Esophagus muscularis mucosa (tissue), 4 donors: ENCODE data around the gene FERMT3. TPM values are rescaled to one million over a fixed set of nuclear protein-coding genes. Genes with fewer than 3 reads are reported as not detected.

Experiments used
- DNase-seq: peaks from one replicate; pipeline ENCODE4 v3.0.0-alpha.2; 2017; ENCODE audit errors: extremely low spot score
- H3K27ac ChIP-seq, 4 donors: fragments of 200-600 bp; sonication (generic); replicated peaks in 1 of 4; 1 replicate in 3 of 4; 2 replicates in 1 of 4; pipeline ENCODE4 v1.5.1; 2016 to 2019; ENCODE audit warnings: mild to moderate bottlenecking in 1 of 4
- H3K27me3 ChIP-seq, 4 donors: fragments of 200-600 bp; sonication (generic); one replicate each; pipeline versions ENCODE4 v1.5.1 to v1.6.0; 2016 to 2019
- H3K36me3 ChIP-seq, 4 donors: fragments of 200-600 bp; sonication (generic); one replicate each; pipeline ENCODE4 v1.5.1; 2016 to 2019
- H3K4me1 ChIP-seq, 4 donors: fragments of 200-600 bp; sonication (generic); one replicate each; pipeline ENCODE4 v1.5.1; 2016 to 2019
- H3K4me3 ChIP-seq, 4 donors: fragments of 200-600 bp; sonication (generic); 1 replicate in 2 of 4; 2 replicates in 2 of 4; pipeline ENCODE4 v1.5.1; 2016 to 2019; ENCODE audit warnings: mild to moderate bottlenecking in 4 of 4, moderate library complexity in 1 of 4
- H3K9me3 ChIP-seq, 4 donors: fragments of 200-600 bp; sonication (generic); 1 replicate in 3 of 4; 2 replicates in 1 of 4; pipeline ENCODE4 v1.5.1; 2016 to 2019
- EP300 ChIP-seq: sonication (generic); formaldehyde crosslinking; IDR thresholded peaks from one replicate; pipeline ENCODE4 v1.6.1; 2017; ENCODE audit warnings: antibody characterized with exemption
- POLR2A ChIP-seq: fragments of 450-650 bp; IDR thresholded peaks from one replicate; pipeline ENCODE4 v1.6.1; 2017; ENCODE audit warnings: antibody characterized with exemption, moderate library complexity, mild to moderate bottlenecking, low read depth
- POLR2AphosphoS5 ChIP-seq, 2 donors: sonication (generic); formaldehyde crosslinking; IDR thresholded peaks; one replicate each; pipeline ENCODE4 v1.6.1; 2017; ENCODE audit warnings: antibody characterized with exemption in 2 of 2
- WGBS: methylation state at CpG from one replicate; pipeline ENCODE4 v1.1.5; 2018; 5-methylcytosine and 5-hydroxymethylcytosine counted together
- intact Hi-C: fragments of 100-400 bp; cut with DNase I; formaldehyde crosslinking; loops from one replicate; pipeline ENCODE4 v1.15.1; 2023
- total RNA-seq, 4 donors: library from RNA; depleted of rRNA; stranded (reverse); fragments of >200 nt; gene quantifications; one replicate each; pipeline versions ENCODE4 v1.1.0 to v1.2.1, GENCODE V29; 2016
- TF ChIP-seq, protein P1 (sequence below), 3 experiments: fragments of 200-600 bp in 2 of 3; fragments of 450-650 bp in 1 of 3; sonication (generic) in 2 of 3; IDR thresholded peaks; one replicate each; pipeline ENCODE4 v1.5.1; 2017 to 2019; ENCODE audit warnings: antibody characterized with exemption in 3 of 3, mild to moderate bottlenecking in 2 of 3, moderate library complexity in 1 of 3

Gene FERMT3
- total RNA-seq, 4 donors from 2014 or later, result 12.9 to 35.5 (median 15.5) TPM

DNA sequence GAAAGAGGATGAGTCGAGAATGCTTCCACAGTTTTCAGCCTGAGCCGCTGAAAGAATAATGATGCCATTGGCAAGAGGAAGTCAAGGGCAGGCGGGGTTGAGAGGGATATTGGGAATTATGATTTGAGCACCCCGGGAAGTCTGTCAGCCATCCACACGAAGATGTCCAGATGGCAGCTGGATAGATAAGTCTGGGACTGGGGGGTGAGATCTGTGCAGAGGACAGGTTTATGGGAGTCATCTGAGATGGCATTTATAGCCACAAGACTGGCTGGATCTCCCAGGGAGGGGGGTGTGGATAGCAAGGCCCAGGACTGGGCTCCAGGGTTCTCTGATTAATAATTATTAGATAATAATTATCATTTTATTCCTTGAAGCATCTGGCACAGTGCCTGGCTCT, 25.6 kb upstream of the FERMT3 start:
- Histone ChIP-seq H3K9me3 (no peaks in the 10 kb centered on the region), H3K27me3 (peaks cover 0 to 4% (median 0%) of the 10 kb centered on the region in 4 donors), H3K4me1 (peaks cover 39 to 53% (median 46%) of the 10 kb centered on the region in 4 donors), H3K27ac (peak overlapping the region in 3 of 4 donors; percentile 70 to 79 (median 77)), H3K36me3 (no peaks in the 10 kb centered on the region), H3K4me3 (peak overlapping the region in 1 of 4 donors; percentile 17)
- 55% methylated on average over 5 of the region's 5 CpGs for WGBS
- intact Hi-C loops, result no loop called here
- no peak for DNase-seq
- TF ChIP-seq POLR2A (no peak), EP300 (no peak)

DNA sequence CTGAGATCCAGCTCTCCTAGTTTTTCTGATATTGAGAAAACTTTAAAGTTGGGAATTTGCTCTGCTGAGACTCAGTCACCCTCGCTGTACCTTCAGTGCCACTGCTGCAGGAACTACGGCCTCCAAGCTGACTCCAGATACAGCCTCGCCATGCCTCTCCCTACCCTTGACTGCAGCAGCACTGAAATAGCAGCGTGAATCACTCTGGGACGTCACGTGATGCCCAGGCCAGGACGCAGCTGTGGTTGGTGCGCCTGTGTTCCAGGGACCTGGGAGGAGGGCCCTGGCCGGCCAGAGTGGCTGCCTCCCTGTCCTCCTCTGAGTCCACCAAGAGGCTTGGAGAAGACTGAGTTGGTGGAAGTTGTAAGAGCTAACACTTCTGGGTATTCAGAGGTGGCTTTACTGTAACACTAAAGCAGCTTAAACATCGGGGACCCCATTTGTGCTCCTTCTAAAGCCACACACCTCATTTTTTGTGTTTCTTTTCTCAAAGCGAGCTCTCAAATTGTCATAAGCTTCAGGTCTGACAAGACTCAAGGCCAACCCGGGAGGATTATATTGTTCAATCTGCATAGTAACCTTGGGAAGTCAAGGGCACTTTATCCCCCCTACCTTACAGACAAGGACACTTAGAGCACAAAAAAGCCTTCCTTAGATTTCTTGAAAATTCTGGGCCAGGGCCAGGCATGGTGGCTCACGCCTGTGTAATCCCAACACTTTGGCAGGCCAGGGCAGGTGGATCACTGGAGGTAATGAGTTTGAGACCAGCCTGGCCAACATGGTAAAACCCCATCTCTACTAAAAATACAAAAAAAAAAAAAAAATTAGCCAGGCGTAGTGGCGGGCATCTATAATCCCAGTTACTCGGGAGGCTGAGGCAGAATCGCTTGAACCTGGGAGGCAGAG, 24.8 kb upstream of the FERMT3 start:
- TF ChIP-seq EP300 (no peak), POLR2AphosphoS5 (IDR thresholded peaks at IDR 0.05) (peak; percentile 98 to 100), POLR2A (peak; percentile 43)
- TF ChIP-seq, protein P1, sequence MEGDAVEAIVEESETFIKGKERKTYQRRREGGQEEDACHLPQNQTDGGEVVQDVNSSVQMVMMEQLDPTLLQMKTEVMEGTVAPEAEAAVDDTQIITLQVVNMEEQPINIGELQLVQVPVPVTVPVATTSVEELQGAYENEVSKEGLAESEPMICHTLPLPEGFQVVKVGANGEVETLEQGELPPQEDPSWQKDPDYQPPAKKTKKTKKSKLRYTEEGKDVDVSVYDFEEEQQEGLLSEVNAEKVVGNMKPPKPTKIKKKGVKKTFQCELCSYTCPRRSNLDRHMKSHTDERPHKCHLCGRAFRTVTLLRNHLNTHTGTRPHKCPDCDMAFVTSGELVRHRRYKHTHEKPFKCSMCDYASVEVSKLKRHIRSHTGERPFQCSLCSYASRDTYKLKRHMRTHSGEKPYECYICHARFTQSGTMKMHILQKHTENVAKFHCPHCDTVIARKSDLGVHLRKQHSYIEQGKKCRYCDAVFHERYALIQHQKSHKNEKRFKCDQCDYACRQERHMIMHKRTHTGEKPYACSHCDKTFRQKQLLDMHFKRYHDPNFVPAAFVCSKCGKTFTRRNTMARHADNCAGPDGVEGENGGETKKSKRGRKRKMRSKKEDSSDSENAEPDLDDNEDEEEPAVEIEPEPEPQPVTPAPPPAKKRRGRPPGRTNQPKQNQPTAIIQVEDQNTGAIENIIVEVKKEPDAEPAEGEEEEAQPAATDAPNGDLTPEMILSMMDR (IDR thresholded peaks at IDR 0.05), result no peak
- no peaks in the 10 kb centered on the region for H3K36me3 ChIP-seq
- peaks cover 0 to 4% (median 0%) of the 10 kb centered on the region in 4 donors for H3K27me3 ChIP-seq
- DNase-seq, result peak; percentile 98
- peak overlapping the region in 3 of 4 donors; percentile 70 to 79 (median 77) for H3K27ac ChIP-seq
- WGBS, result 38% methylated on average over 17 of the region's 17 CpGs
- intact Hi-C loops, result no loop called here
- peaks cover 39 to 53% (median 46%) of the 10 kb centered on the region in 4 donors for H3K4me1 ChIP-seq
- H3K4me3 ChIP-seq, result peak overlapping the region in 2 of 4 donors; percentile 17 to 19
- H3K9me3 ChIP-seq, result no peaks in the 10 kb centered on the region

DNA sequence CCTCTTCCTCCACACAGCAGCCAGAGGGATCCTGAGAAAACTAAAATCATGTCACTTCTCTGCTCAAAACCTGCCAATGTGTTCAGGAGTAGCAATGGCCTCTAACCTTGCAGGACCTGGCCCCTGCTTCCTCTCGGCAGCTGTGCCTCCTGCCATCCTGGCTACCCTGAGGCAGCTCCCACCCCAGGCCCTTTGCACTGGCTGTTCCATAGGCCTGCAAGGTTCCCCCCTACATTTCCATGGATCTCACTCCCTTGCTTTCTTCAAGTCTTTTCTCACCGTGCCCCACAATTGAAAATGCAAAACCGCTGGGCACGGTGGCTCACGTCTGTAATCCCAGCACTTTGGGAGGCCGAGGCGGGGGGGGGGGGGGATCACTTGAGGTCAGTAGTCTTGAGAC, 22.6 kb upstream of the FERMT3 start:
- Histone ChIP-seq H3K4me1 (peaks cover 39 to 53% (median 46%) of the 10 kb centered on the region in 4 donors), H3K9me3 (no peaks in the 10 kb centered on the region), H3K36me3 (peaks cover 0 to 4% (median 2%) of the 10 kb centered on the region in 4 donors), H3K4me3 (no peak overlapping the region), H3K27me3 (peaks cover 0 to 4% (median 0%) of the 10 kb centered on the region in 4 donors), H3K27ac (peak overlapping the region in 3 of 4 donors; percentile 88 to 96 (median 96))
- WGBS, result 90% methylated on average over 7 of the region's 7 CpGs
- no peak for TF ChIP-seq EP300
- no peak for TF ChIP-seq POLR2A
- TF ChIP-seq, protein P1 (IDR thresholded peaks at IDR 0.05), result no peak
- TF ChIP-seq POLR2AphosphoS5 (IDR thresholded peaks at IDR 0.05), result no peak
- intact Hi-C loops, result no loop called here
- DNase-seq, result no peak

DNA sequence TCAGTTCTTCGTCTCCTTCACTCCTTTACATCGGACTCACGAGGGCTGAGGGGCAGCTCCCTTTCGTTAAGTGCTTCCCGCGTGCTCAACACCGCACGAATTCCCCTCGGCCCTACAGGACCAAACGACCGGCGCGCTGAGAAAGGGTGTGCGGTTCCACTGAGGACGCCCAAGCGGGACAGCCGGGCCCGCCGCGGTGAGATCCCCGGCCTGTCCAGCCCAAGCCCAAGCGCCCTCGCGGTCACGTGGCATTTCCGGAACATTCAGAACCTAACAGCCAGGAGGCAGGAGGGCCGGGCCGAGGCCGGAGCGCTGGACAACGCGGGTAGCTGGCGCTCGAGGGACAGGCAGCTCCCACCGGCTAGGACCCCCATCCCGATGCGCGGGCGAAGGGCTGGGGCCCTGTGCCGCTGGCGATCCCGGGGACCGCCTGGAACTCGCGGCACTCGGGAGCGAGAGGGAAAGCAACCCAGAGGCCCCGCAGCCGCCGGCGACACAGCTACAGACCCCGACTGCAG, 21.3 kb upstream of the FERMT3 start:
- H3K36me3 ChIP-seq, result peaks cover 0 to 13% (median 6%) of the 10 kb centered on the region in 4 donors

More for the DNA sequence above, 21.3 kb upstream of the FERMT3 start:
- Histone ChIP-seq H3K27me3 (peaks cover 0 to 4% (median 0%) of the 10 kb centered on the region in 4 donors), H3K9me3 (no peaks in the 10 kb centered on the region), H3K4me3 (peak overlapping the region in 2 of 4 donors; percentile 72 to 80), H3K4me1 (peaks cover 45 to 52% (median 48%) of the 10 kb centered on the region in 4 donors), H3K27ac (peak overlapping the region in 3 of 4 donors; percentile 88 to 96 (median 96))
- 1% methylated on average over 22 of the region's 52 CpGs for WGBS
- DNase-seq, result peak; percentile 98
- intact Hi-C loops, result loop anchor here (5.0 kb wide), 1 partner anchor 42 kb away; the partner anchor contains the start of genes NUDT22 and TRPT1
- TF ChIP-seq EP300 (no peak), POLR2AphosphoS5 (IDR thresholded peaks at IDR 0.05) (peak; percentile 90 to 98), POLR2A (peak; percentile 95)
- TF ChIP-seq, protein P1 (IDR thresholded peaks at IDR 0.05), result peak; percentile 26 to 55 (median 48)
